Right lobe of liver (tissue), 4 donors: ENCODE data around the gene CCDC185.

Source experiments
- POLR2A ChIP-seq: fragments of 450-650 bp; IDR thresholded peaks from one replicate; pipeline ENCODE4 v1.6.1; 2017; ENCODE audit warnings: antibody characterized with exemption, mild to moderate bottlenecking
- TF ChIP-seq, protein P1 (sequence below), 4 donors: fragments of 200-600 bp in 3 of 4; fragments of 450-650 bp in 1 of 4; IDR thresholded peaks; one replicate each; pipeline versions ENCODE4 v1.5.1 to v1.8.0; 2016 to 2022; ENCODE audit warnings: antibody characterized with exemption in 4 of 4, mild to moderate bottlenecking in 2 of 4
- donor health status: DM: no; HTN: no; CAD: no.
- donor health status: DM: no; HTN: no; CAD: no.
- donor health status: DM: no; HTN: yes; CAD: no.

DNA sequence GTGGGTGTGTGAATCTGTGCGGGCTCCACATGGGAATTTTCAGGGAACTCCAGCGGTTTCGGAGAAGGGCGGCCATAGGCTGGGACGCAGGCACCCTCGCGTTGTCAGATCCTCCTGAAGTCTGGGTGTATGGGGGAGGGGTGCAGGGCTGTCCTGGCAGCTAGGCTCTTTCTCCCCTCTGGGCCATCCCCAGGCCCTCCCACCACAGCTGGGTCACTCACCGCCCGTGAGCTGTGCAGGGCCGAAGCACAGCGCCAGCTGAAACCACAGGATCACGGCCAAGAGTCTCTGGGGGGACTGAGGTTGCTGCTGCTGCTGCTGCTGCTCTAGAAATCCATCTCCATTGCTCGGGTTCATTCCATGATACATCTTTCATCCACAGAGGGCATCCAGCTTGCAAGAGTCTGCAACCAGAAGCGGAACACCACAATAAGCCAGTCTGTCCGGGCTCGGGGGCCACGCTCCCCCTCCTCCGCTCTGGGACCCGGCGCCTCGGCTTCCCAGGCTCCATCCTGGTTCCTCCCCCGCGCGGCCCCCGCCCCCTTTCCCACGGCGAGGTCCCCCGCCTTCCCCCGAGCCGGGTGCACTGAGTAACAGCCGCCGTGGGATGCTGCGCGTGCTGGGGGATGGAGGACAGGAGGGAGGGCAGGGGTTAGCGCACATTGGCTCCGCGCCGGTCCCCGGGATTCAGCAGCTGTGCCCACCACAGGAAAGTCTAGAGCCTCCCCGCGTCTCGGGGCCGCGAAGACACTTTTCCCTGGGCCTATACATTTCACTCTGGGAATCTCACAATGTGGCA lies 30.0 kb upstream of the CCDC185 start:
- no peak for TF ChIP-seq POLR2A
- TF ChIP-seq, protein P1, sequence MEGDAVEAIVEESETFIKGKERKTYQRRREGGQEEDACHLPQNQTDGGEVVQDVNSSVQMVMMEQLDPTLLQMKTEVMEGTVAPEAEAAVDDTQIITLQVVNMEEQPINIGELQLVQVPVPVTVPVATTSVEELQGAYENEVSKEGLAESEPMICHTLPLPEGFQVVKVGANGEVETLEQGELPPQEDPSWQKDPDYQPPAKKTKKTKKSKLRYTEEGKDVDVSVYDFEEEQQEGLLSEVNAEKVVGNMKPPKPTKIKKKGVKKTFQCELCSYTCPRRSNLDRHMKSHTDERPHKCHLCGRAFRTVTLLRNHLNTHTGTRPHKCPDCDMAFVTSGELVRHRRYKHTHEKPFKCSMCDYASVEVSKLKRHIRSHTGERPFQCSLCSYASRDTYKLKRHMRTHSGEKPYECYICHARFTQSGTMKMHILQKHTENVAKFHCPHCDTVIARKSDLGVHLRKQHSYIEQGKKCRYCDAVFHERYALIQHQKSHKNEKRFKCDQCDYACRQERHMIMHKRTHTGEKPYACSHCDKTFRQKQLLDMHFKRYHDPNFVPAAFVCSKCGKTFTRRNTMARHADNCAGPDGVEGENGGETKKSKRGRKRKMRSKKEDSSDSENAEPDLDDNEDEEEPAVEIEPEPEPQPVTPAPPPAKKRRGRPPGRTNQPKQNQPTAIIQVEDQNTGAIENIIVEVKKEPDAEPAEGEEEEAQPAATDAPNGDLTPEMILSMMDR (IDR thresholded peaks at IDR 0.05) = no peak
